ENCODE measurements around the gene POR.

DNA sequence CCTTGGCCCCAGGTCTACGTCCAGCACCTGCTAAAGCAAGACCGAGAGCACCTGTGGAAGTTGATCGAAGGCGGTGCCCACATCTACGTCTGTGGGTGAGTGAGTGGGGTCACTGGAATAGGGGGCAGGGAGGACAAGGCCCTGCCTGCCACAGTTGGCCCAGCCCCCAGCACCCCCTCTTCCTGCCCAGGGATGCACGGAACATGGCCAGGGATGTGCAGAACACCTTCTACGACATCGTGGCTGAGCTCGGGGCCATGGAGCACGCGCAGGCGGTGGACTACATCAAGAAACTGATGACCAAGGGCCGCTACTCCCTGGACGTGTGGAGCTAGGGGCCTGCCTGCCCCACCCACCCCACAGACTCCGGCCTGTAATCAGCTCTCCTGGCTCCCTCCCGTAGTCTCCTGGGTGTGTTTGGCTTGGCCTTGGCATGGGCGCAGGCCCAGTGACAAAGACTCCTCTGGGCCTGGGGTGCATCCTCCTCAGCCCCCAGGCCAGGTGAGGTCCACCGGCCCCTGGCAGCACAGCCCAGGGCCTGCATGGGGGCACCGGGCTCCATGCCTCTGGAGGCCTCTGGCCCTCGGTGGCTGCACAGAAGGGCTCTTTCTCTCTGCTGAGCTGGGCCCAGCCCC lies 71.3 kb downstream of the POR start:
- TF ChIP-seq EZH2 (IDR thresholded peaks at IDR 0.05; ENCODE audit: borderline replicate concordance, low read length): no peak
- no peak for TF ChIP-seq CTCF (conservative IDR thresholded peaks at IDR 0.05 in 1 of 2, IDR thresholded peaks at IDR 0.05 in 1 of 2; ENCODE audit: extremely low read depth in 1 of 2, insufficient read depth in 1 of 2, low read depth in 1 of 2, low read length in 2 of 2)
